Measurements from ENCODE around the gene GCNT3.

The GCNT3 gene, protein sequence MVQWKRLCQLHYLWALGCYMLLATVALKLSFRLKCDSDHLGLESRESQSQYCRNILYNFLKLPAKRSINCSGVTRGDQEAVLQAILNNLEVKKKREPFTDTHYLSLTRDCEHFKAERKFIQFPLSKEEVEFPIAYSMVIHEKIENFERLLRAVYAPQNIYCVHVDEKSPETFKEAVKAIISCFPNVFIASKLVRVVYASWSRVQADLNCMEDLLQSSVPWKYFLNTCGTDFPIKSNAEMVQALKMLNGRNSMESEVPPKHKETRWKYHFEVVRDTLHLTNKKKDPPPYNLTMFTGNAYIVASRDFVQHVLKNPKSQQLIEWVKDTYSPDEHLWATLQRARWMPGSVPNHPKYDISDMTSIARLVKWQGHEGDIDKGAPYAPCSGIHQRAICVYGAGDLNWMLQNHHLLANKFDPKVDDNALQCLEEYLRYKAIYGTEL
- total RNA-seq: 0 to 0.07 reads per million in 2 donors

DNA sequence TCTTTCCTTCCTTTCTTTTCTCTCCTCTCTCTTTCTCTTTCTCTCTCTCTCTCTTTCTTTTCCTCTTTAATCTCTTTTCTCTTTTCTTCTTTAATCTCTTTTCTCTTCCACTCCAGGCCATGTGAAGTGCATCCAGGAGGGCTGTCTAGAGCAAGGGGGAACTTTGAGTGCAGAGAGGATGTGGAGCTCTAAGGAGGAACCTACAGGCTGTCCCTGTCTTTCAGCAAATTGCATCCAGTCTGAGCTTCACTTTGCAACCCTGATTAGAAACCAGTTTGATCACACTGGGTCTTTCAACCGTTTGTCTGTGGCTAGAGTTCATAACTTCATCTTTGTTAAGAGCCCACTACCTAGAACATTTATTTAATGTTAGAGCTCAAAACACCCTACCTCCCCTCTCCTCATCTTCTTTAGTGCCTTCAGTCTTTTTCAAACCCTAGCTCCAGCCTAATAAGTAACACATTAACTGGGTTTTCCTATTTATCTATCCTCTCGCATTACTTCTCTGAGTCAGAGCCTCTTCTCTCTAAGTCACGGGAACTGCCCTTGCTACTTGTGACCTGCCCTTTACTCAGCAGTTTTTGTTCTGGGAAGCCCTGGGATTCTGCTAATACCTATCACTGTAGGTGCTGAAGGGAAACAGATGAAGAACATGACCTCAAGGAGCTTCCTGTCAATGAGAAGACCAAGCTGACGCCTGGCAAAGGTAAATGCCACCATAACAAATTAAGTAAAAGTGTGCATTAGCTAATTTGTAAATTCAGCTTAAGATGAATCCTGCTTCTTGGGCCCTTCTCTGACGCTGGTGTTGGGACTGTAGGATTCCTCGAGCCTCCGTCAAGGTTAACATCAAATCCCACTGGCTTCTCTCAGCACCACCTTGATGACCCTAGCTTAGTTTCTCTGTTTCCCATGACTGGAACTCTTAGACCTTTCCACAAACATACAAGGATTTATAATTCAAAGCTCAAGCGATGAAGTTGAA lies at the start of gene GCNT3:
Gene GCNT3 (plus strand): TSS at position 508 of the 985 bp plus-strand sequence. CDS start 6,456 bp downstream, outside the sequence.
- DNase-seq: no peak

DNA sequence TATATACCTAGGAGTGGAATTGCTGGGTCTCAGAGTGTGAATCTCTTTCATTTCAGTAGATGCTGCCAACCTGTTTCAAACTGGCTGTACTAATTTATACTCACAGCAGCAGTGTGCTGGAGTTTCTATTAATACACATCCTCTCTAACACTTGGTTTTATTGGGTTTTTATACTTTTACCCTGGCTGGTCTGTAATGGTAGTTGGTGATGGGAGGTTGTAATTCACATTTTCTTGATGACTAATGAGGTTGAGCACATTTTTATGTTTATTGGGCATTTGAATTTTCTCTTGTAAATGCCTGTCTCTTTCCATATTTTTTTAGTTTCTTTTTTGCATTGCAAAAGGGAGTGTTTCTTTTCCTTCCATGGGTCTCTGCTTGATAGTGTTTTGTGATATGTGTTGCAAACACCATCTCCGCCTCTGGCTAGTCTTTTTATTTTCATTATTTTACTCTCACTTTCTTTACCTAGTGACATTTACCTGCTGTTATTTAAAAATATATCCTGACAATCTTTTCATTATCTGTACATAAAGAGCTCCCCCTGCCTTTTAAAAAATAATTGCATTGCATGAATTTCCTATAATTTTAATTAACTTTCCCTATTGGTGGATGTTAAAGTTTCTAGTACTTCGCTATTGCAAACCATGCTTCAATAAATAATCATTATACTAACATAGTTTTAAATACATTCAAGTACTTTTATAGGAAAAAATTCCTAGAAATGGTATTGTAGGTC lies 49.0 kb upstream of the GCNT3 start:
- DNase-seq: no peak

DNA sequence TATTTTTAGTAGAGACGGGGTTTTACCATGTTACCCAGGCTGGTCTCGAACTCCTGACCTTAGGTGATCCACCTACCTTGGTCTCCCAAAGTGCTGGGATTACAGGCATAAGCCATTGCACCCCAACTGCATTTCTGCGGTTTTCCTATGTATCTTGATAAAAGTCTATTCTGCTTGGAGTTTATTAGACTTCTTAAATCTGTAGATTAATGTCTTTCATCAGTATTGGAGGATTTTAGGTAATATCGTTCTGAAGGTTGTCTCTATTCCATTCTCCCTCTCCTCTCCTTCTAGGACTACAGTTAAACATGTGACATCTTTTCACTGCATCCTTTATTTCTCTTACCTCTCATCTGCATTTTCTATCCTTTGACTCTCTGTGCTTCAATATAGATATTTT lies 46.3 kb upstream of the GCNT3 start:
- DNase-seq: no peak

DNA sequence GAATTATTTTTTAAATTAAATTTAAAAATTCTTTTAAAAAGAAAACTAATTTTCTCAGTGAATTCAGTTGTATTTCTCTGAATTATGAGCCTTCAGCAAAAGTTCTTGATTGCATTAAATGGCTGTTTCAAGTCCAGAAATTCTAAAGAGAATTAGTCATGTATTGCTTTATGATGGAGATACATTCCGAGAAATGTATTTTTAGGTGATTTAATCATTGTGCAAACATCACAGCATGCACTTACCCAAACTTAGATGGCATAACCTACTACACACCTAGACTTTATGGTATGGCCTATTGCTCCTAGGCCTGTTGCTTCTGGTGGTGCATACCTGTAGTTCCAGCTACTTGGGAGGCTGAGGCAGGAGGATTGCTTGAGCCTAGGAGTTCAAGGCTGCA lies 44.3 kb upstream of the GCNT3 start:
- no peak for DNase-seq

DNA sequence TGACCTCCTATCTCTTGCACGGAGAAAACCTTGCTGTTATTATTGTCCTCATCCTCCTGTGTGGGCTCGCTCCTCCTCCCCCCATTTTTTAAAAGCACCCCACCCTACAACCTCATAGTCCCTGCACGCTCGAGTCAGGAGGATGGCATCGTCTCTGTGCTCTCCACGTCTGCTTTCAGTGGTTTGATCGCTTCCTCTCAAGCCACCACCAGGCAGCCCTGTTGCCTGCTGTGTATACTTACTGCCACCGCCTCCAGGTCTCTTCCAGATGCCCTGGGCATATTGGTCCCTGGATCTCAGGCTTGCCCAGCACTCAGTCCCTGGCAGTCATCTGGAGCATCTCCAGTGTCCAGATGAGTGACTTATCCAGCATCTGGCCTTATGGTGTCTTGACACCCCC lies 42.1 kb upstream of the GCNT3 start:
- DNase-seq: peak in 1 of 5 experiments; percentile 64

DNA sequence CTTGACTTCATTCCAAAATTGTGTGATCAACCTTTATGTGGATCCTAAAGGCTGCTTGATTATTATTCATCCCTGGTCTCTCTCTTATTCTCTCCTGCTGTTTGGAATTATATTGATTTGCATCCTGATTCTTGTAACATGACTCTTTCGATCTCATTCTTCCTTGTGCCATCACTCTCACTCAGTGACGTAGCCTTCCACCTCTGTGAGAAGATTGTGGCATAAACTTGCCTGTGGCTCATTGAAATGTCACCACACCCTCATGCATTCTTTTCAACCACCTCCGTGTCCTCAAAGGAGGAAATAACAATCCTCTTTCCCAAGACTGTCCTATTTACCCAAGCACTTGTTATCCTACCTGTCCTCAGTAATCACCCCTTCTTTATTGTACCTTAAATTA lies 41.3 kb upstream of the GCNT3 start:
- DNase-seq: no peak

DNA sequence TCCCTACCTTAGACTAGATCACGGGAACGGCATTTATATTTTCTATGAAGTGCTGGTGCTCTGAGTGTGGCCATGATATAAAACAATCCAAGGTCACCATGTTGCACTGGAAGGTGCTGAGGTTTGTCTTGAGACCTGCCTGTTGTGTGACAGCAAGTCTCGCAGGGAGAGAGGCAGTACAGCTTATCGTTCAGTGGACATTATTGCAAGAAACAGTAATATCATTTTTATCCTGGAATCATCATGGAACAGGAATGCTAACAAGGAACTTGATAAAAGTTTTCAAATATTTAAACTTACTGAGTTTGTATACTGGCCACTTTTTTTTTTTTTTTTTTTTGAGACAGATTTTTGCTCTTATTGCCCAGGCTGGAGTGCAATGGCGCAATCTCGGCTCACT lies 40.0 kb upstream of the GCNT3 start:
- DNase-seq: no peak

DNA sequence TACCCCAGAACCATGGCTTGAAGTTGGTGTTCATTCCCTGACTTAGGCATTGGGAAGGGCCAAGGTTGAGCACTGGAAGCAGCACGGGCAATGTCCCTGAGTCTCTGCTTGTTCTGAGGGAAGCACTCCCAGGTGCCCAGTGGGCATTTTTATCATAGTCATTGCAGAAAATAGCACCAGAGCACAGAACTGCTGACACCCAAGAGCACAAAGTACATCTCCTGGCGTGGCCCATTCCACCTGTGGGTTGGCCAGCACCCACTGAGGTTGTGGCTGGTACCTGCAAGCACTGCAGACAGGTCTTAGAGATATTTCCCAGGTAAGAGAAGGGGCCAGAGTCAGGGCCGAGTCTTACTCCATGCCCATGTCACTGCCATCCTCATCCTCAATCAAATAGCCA lies 28.5 kb upstream of the GCNT3 start:
- DNase-seq: no peak

DNA sequence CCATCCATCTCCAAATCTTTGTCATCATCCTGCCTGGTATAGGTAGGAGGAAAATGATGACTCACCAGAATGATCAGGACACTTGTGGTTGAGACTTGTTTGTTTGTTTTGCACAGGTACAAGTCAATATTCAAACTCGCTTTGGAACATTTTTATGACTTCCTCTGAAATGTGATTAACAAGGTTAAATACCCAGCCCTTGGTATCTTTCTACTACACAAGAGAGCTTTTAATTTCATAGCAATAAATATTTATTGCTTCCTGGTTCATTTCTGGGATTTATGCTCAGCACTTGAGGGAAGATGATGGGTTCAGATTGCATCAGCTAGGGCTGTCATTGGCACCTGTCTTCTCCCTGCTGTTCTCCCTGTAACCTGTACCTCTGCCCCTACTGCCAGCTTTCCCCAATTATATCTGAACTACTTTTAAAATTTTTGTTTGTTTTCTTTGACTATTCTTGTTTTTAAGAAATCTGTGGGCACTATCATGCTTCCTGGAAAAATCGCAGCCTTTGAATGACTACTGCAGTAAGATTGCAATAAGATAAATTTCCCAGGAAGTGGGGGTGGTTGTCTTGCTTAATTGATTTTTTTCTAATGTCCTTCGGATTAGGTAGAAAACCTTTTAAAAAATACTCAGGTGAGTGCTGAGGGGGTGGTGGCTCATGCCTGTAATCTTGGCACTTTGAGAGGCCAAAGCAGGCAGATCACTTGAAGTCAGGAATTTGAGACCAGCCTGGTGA lies 24.3 kb upstream of the GCNT3 start:
- DNase-seq: peak in 1 of 5 experiments; percentile 31

DNA sequence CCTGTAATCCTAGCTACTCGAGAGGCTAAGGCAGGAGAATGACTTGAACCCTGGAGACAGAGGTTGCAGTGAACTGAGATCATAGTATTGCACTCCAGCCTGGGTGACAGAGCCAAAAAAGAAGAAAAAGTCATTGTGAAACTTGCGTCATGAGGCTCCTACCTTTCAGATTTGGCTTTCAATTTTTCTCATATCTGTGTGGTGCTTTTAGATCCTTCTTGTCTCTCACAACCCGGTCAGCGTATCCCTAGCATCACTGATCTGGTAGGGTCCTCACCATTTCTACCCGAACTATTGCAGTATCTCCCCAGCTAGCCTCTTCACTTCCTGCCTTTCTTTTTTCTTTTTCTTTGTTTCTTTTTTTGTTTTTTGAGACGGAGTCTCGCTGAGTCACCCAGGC lies 21.6 kb upstream of the GCNT3 start:
- peak in 1 of 5 experiments; percentile 79 for DNase-seq

DNA sequence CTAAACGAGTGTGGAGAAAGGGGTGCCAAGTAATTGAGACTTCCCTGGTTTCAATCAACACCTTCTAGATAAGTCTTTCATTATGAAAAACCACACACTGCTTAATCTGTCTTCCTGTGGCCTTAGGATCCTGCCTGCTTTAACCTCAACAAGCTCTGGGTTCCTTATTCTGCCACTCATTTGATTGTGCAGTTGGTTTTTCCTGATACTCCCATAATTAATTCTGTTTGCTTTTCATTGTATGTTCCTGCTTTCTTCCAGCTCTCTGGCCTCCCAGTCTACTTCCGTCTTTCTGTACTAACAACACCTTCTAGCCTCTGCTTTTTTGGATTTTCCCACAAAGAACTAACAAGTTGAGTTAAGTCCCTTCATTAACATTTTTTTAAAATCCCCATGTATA lies 20.2 kb upstream of the GCNT3 start:
- DNase-seq: peak in 1 of 5 experiments; percentile 40

DNA sequence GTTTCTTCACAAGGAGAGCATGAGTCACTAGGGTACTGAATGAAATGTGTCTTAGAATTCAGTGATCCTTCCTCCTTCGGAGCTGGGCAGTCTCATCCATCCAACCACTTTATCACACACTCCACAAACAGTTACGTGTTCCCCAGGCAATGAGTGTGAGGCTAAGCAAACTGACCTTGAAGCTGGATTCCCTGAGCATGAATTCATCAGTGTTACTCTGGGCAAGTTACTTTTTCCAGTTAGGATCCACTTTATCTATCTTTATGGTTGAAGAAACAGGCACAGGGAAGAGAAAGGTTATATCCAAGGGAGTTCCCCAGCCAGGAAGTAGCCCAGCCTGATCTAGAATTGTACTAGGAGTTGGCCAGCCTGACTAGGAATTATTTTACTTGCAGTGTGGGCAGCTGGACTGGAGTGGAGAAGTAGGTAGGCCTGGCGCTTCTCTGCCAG lies 17.1 kb upstream of the GCNT3 start:
- no peak for DNase-seq

DNA sequence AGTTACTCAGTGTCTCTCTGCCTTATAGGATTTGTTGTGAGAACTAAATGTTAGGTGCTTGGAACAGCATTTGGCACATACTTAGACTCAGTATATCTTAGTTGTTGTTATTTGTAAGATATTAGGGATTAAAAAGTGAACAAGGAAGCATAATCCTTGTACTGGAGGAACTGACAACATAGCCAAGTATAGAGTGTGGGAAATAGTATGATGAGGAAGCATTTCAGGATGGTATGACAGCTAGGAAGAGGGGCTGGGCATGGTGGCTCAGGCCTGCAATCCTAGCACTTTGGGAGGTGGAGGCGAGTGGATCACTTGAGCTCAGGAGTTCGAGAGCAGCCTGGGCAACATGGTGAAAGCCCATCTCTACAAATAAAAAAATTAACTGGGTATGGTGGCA lies 16.6 kb upstream of the GCNT3 start:
- DNase-seq: no peak

DNA sequence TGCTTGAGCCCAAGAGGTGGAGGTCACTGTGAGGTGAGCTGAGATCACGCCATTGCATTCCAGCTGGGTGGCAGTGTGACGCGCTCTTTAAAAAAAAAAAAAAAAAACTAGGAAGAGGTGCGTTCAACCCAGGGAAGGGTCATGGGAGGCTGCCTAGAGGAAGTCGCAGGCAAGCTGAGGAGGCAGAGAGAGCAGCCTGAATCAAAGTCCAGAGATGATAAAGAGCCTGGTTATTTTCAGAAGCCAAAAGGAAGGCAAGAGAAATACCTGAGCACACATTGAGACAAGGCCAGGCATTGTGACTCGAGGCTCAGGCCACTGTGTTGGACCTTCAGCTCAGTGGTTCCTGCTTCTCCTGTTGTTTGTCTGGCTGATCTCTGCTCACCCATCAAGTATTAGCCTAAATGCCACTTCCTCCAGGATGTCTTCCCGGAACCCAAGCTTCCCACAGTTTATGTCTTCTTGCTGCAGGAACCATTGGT lies 16.1 kb upstream of the GCNT3 start:
- no peak for DNase-seq

DNA sequence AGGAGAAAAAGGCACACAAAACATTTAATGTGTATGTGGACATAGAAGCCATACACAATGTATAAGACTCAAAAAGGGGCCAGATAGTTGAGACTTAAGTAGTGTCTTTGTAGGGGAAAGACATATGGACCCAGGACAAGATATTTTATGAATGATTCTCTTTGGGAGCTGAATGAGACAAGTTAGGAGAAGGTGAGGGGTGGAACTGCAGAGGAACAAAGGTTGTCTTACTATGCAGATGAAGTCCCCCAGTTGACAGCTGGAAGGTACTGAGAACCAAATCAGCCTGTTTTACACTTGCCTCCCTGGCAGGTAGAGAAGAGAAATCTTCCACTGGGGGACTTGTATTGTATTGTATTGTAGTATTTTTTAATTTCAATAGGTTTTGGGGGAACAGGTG lies 14.9 kb upstream of the GCNT3 start:
- no peak for DNase-seq

DNA sequence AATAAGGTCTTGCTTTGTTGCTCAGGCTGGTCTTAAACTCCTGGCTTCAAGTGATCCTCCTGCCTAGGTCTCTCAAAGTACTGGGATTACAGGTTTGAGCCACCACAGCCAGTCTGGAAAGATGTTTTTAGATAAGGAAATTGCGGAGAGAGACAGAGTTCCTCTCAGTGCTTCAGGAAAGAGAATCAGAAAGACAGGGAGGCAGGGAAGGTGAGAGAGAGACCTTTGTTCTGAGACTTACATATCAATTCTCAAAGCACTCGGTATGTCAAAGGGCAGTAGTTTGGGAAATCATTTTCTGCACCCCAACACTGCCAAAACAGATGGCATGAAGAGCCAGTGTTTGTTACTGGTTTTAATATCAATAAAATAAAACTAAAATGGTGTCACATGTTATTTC lies 13.1 kb upstream of the GCNT3 start:
- no peak for DNase-seq

DNA sequence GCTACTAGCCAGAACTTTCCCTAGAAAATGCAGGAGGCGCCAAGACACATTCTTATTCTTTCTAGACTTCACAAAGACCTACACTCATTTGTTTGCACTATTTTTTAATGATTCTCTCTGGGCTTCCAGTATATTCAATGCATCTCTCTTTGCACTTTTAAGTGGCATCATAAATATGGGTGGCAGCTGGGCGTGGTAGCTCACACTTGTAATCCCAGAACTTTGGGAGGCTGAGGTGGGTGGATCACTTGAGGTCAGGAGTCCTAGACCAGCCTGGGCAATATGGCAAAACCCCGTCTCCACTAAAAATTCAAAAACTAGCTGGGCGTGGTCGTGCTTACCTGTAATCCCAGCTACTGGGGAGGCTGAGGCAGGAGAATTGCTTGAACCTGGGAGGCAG lies 5.6 kb upstream of the GCNT3 start:
- no peak for DNase-seq

DNA sequence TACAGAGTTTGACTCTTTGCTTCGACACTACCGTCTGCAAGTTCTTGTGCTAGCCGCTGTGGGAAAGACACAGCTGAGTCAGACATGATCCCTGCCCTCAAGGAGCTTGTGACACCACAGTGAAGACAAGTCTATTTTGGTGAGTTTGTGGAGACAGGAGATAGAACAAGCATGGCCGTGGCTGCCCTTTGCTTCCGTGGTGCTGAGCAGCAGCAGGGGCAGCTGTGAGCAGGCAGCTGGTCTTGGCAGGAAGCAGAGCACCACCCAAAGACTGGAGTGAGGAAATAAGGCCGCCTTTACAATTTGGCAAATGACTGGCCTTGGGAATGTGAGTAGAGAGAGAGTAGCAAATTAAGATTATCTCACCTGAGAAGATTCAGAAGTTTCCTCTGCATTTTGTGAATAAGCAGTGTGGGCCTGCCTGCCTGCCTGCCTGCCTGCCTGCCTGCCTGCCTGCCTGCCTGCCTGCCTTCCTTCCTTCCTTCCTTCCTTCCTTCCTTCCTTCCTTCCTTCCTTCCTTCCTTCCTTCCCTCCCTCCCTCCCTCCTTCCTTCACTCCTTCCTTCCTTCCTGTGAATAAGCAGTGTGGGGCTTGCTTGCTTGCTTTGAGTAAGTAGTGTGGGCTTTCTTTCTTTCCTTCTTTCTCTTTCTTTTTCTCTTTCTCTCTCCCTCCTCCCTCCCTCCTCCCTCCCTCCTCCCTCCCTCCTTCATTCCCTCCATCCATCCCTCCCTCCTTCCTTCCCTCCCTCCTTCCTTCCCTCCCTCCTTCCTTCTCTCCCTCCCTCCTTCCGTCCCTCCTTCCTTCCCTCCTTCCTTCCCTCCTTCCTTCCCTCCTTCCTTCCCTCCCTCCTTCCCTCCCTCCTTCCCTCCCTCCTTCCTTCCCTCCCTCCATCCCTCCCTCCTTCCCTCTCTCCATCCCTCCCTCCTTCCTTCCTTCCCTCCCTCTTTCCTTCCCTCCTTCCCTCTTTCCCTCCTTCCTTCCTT lies 1.6 kb upstream of the GCNT3 start:
- DNase-seq: no peak

DNA sequence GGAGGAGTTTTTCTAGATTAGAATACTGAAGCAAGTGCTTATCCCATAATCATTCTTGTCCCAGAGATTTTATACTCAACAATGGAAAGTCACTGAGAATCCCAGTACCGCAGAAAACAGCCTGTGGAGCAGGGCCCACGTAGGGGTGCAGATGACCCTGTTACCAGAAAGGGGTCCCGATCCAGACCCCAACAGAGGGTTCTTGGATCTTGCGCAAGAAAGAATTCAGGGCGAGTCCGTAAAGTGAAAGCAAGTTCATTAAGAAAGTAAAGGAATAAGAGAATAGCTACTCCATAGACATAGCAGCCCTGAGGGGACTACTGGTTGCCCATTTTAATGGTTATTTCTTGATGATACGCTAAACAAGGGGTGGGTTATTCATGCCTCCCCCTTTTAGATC lies 2.6 kb downstream of the GCNT3 start:
- DNase-seq: no peak

DNA sequence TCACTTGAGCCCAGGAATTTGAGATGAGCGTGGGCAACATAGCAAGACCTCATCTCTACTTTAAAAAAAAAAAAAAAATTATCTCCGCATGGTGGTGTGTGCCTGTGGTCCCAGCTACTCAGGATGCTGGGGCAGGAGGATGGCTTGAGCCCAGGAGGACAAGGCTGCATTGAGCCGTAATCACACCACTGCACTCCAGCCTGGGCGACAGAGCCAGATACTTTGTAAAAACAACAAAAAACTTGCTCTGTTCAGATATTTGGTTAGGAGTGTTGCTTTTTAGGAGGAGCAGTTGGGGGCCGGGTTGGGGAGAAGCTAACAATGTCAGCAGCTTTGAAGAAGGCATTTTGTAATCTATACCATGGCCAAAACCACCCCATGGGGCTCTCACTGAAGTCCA lies 4.1 kb downstream of the GCNT3 start:
- no peak for DNase-seq

DNA sequence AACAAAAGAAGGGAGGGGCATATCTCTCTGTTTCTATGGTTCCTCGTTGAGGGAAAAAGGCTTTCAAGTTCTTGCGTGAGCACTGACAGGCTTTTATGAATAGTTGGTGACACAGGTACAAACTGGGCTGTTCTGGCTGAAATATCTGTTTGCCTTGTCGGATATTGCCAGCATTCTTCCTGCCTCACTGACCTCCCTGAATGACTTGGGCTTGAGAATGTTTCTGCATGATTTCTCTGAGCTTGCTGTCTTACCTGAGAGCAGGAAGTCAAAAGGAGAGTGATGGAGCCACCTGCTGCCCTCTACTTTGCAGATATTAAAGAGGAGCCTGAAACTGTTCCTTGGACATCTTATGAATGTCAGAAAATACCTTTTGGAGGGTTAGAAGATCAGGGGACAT lies 4.8 kb downstream of the GCNT3 start:
- DNase-seq: peak in 1 of 5 experiments; percentile 7

Measured in T-helper 2 cell (primary cell).